Measurements from ENCODE around the gene INF2. TPM values are rescaled to one million over a fixed set of nuclear protein-coding genes. Genes with fewer than 3 reads are reported as not detected.

Gene INF2
- total RNA-seq, 1 donor from 2014 or later = 126 TPM

DNA sequence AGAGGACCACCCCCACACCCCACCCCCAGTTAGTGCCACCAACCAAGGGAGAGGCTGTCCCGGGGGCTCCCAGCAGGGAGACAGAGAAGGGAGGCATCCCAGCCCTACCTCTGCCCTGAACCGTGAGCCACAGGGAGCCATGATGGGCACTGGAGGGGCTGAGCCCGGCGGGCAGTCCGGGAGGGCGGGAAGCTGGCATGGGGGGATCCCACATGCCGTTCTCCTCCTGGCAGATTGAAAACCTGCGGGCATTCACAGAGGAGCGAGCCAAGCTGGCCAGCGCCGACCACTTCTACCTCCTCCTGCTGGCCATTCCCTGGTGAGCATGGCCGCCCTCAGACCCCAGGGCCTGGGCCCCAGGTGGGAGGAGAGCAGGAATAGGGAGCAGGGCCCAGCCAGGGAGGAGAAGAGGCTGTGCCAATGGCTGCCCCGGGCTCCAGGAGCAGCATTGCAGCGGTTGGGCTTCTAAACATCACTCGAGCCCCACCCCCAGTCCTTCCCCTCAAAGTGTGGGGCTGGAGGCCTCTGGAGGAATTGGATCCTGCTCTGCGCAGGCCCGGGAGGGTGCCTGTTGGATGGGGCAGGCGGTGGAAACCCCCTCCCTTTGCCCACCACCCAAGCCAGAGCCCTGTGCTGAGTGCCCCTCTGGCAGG is 20.1 kb downstream of the INF2 start:
- H3K27me3 ChIP-seq (ENCODE audit: insufficient read depth, low read length) = no peaks in the 10 kb centered on the region
- peaks cover 18% of the 10 kb centered on the region for H4K20me1 ChIP-seq (ENCODE audit: insufficient read depth, low read length)
- peaks cover 9% of the 10 kb centered on the region for H3K4me1 ChIP-seq (ENCODE audit: insufficient read depth, low read length)
- H3K36me3 Mint-ChIP-seq (ENCODE audit: low read depth, unreplicated experiment) = peaks cover 7% of the 10 kb centered on the region
- no peak overlapping the region for H3K4me2 ChIP-seq (ENCODE audit: low read length)
- peaks cover 4% of the 10 kb centered on the region for H3K4me1 Mint-ChIP-seq (ENCODE audit: low read depth, unreplicated experiment)
- H3K9me3 ChIP-seq (ENCODE audit: insufficient read depth, low read depth, low read length) = no peaks in the 10 kb centered on the region
- DNase-seq (ENCODE audit: low read depth) (no peak), FAIRE-seq (no peak)
- H3K9me3 Mint-ChIP-seq (ENCODE audit: unreplicated experiment) = no peaks in the 10 kb centered on the region
- peaks cover 6% of the 10 kb centered on the region for H3K36me3 ChIP-seq (ENCODE audit: insufficient read depth, low read length)
- H3K79me2 ChIP-seq (ENCODE audit: insufficient read depth, low read length) = no peaks in the 10 kb centered on the region
- no peak overlapping the region for H3K27ac Mint-ChIP-seq (ENCODE audit: unreplicated experiment)
- no peak overlapping the region for H3K4me3 Mint-ChIP-seq (ENCODE audit: unreplicated experiment)
- no peak for TF ChIP-seq EZH2 (IDR thresholded peaks at IDR 0.05; ENCODE audit: insufficient read depth, low read length)
- TF ChIP-seq, protein P1, sequence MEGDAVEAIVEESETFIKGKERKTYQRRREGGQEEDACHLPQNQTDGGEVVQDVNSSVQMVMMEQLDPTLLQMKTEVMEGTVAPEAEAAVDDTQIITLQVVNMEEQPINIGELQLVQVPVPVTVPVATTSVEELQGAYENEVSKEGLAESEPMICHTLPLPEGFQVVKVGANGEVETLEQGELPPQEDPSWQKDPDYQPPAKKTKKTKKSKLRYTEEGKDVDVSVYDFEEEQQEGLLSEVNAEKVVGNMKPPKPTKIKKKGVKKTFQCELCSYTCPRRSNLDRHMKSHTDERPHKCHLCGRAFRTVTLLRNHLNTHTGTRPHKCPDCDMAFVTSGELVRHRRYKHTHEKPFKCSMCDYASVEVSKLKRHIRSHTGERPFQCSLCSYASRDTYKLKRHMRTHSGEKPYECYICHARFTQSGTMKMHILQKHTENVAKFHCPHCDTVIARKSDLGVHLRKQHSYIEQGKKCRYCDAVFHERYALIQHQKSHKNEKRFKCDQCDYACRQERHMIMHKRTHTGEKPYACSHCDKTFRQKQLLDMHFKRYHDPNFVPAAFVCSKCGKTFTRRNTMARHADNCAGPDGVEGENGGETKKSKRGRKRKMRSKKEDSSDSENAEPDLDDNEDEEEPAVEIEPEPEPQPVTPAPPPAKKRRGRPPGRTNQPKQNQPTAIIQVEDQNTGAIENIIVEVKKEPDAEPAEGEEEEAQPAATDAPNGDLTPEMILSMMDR (IDR thresholded peaks at IDR 0.05; ENCODE audit: insufficient read depth, low read depth, low read length) = no peak
- H3K27ac ChIP-seq (ENCODE audit: low read depth, low read length) = no peak overlapping the region
- no peak overlapping the region for H2AFZ ChIP-seq (ENCODE audit: low read depth, low read length)
- no peak overlapping the region for H3K9ac ChIP-seq (ENCODE audit: low read length)
- H3K27me3 Mint-ChIP-seq (ENCODE audit: low read depth, unreplicated experiment) = no peaks in the 10 kb centered on the region
- H3K4me3 ChIP-seq (ENCODE audit: insufficient read depth, low read depth, low read length) = no peak overlapping the region

GRCh38 chr14:104710071-104710735 is 20.8 kb downstream of the INF2 start:
- Histone ChIP-seq H2AFZ (ENCODE audit: low read depth, low read length) (no peak overlapping the region), H3K9me3 (ENCODE audit: insufficient read depth, low read depth, low read length) (no peaks in the 10 kb centered on the region), H3K27ac (ENCODE audit: low read depth, low read length) (no peak overlapping the region), H3K4me2 (ENCODE audit: low read length) (no peak overlapping the region), H3K79me2 (ENCODE audit: insufficient read depth, low read length) (no peaks in the 10 kb centered on the region), H4K20me1 (ENCODE audit: insufficient read depth, low read length) (peaks cover 13% of the 10 kb centered on the region), H3K27me3 (ENCODE audit: insufficient read depth, low read length) (no peaks in the 10 kb centered on the region), H3K4me1 (ENCODE audit: insufficient read depth, low read length) (peaks cover 9% of the 10 kb centered on the region), H3K9ac (ENCODE audit: low read length) (no peak overlapping the region), H3K4me3 (ENCODE audit: insufficient read depth, low read depth, low read length) (no peak overlapping the region), H3K36me3 (ENCODE audit: insufficient read depth, low read length) (peaks cover 2% of the 10 kb centered on the region)
- no peaks in the 10 kb centered on the region for H3K27me3 Mint-ChIP-seq (ENCODE audit: low read depth, unreplicated experiment)
- TF ChIP-seq, protein P1 (IDR thresholded peaks at IDR 0.05; ENCODE audit: insufficient read depth, low read depth, low read length) = no peak
- no peak for TF ChIP-seq EZH2 (IDR thresholded peaks at IDR 0.05; ENCODE audit: insufficient read depth, low read length)
- H3K36me3 Mint-ChIP-seq (ENCODE audit: low read depth, unreplicated experiment) = peaks cover 4% of the 10 kb centered on the region
- peaks cover 4% of the 10 kb centered on the region for H3K4me1 Mint-ChIP-seq (ENCODE audit: low read depth, unreplicated experiment)
- DNase-seq (ENCODE audit: low read depth) = no peak
- H3K27ac Mint-ChIP-seq (ENCODE audit: unreplicated experiment) = no peak overlapping the region
- no peak for FAIRE-seq
- no peaks in the 10 kb centered on the region for H3K9me3 Mint-ChIP-seq (ENCODE audit: unreplicated experiment)
- H3K4me3 Mint-ChIP-seq (ENCODE audit: unreplicated experiment) = no peak overlapping the region
